ENCODE measurements around the gene ROR1.
A peak's percentile ranks its signal among the peaks of the same experiment; 100 is the strongest.
"Not testable (repeated sequence)": the region's sequence is repeated elsewhere in the genome, so short reads cannot be mapped to it uniquely, and the experiment has no call there.

Gene ROR1

GRCh38 chr1:63822540-63822939 lies 48.7 kb downstream of the ROR1 start:
- DNase-seq (ENCODE audit: extremely low read depth, low read depth) = no peak
- no peak for TF ChIP-seq CTCF (IDR thresholded peaks at IDR 0.05; ENCODE audit: low read depth, low read length)

GRCh38 chr1:63824451-63824850 lies 50.6 kb downstream of the ROR1 start:
- DNase-seq (ENCODE audit: extremely low read depth, low read depth) = no peak
- TF ChIP-seq CTCF (IDR thresholded peaks at IDR 0.05; ENCODE audit: low read depth, low read length) = no peak

DNA sequence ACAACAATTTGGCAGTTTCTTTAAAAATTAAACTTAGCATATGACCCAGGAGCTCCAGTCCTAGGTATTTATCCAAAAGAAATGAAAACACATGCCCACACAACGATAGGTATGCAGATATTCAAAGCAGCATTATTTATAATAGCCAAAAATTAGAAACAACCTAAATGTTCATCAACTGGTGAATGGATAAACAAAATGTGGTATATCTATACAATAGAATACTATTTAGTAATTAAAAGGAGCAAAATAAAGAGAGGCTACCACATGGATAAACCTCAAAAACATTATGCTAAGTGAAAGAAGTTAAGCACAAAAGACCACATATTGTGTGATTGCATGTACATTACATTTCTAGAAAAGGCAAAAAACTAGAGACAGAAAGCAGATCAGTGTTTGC lies 51.3 kb downstream of the ROR1 start:
- no peak for TF ChIP-seq CTCF (IDR thresholded peaks at IDR 0.05; ENCODE audit: low read depth, low read length)
- no peak for DNase-seq (ENCODE audit: extremely low read depth, low read depth)

GRCh38 chr1:63826246-63826861 lies 52.5 kb downstream of the ROR1 start:
- DNase-seq (ENCODE audit: extremely low read depth, low read depth) = not testable (repeated sequence)

GRCh38 chr1:63827411-63828321 lies 53.8 kb downstream of the ROR1 start:
- no peak for DNase-seq (ENCODE audit: extremely low read depth, low read depth)

DNA sequence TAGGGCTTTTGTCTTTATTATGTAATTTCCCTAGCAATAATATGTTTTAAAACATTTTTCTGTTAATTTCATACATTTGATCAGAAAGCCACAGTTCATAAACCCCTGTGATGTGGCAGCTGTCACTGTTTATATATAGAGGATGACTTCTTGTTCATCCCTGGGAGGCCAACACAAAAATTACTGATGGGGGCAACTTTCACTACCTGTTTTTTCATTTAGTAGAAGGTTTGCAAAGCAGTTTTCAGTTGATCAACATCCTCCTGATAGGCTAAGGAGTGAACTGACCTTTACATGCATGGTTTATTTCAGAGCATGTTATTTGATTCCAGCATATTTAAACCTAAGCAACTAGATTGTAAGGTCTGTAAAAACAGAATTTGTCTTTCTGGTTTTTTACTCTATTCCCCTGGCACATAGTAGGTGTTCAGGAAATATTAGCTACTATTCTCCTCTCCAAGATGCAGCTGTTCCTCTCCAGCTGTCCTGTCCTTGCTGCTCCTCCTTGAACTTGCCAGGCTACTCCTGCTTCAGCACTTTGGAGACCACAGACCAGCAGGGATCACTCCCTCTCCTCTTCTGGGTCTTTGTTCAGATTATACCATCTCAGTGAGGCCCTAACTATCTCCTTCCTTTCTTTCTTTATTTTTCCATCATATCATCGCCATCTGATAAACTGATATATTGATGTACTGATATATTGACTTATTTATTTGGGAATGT lies 54.7 kb downstream of the ROR1 start:
- no peak for DNase-seq (ENCODE audit: extremely low read depth, low read depth)
- no peak for TF ChIP-seq CTCF (IDR thresholded peaks at IDR 0.05; ENCODE audit: low read depth, low read length)

More at GRCh38 chr1:63827411-63828321, 53.8 kb downstream of the ROR1 start:
- TF ChIP-seq CTCF (IDR thresholded peaks at IDR 0.05; ENCODE audit: low read depth, low read length) = no peak

GRCh38 chr1:63829349-63830327 lies 55.8 kb downstream of the ROR1 start:
- peak; percentile 8 for DNase-seq (ENCODE audit: extremely low read depth, low read depth)
- TF ChIP-seq CTCF (IDR thresholded peaks at IDR 0.05; ENCODE audit: low read depth, low read length) = no peak
